Measurements from ENCODE around the gene SIGLEC8. TPM values are rescaled to one million over a fixed set of nuclear protein-coding genes. Genes with fewer than 3 reads are reported as not detected.
A peak's percentile ranks its signal among the peaks of the same experiment; 100 is the strongest.

Gene SIGLEC8
- total and polyA plus RNA-seq, 2 donors, result 2.1 TPM

- WGBS, result 99% methylated on average over 2 of the region's 2 CpGs
- Histone ChIP-seq H3K36me3 (ENCODE audit: control insufficient read depth in 2 of 2, insufficient read depth in 2 of 2, low read length in 1 of 2) (no peaks in the 10 kb centered on the region), H3K27ac (ENCODE audit: low read depth in 1 of 2, low read length in 1 of 2) (no peak overlapping the region), H3K9me3 (ENCODE audit: control insufficient read depth in 2 of 2, insufficient read depth in 1 of 2, low read length in 1 of 2) (no peaks in the 10 kb centered on the region), H3K27me3 (ENCODE audit: control insufficient read depth in 2 of 2, insufficient read depth in 1 of 2, low read length in 1 of 2) (peaks cover 0 to 5% of the 10 kb centered on the region in 2 donors), H3K4me1 (ENCODE audit: control insufficient read depth in 2 of 2, insufficient read depth in 2 of 2, low read length in 2 of 2) (peaks cover 16 to 20% of the 10 kb centered on the region in 2 donors), H3K4me3 (ENCODE audit: low read length in 2 of 2) (no peak overlapping the region)
- no peak for DNase-seq (ENCODE audit: low read depth in 6 of 9, low spot score in 9 of 9)
Observed at GRCh38 chr19:51440052-51440451, 18.2 kb downstream of the SIGLEC8 start.

- peak in 5 of 9 donors; percentile 29 to 73 (median 41) for DNase-seq (ENCODE audit: low read depth in 6 of 9, low spot score in 9 of 9)
- whole genome bisulfite sequencing, result 76% methylated on average over 5 of the region's 5 CpGs
Observed at GRCh38 chr19:51439021-51439465, 19.2 kb downstream of the SIGLEC8 start.

DNA sequence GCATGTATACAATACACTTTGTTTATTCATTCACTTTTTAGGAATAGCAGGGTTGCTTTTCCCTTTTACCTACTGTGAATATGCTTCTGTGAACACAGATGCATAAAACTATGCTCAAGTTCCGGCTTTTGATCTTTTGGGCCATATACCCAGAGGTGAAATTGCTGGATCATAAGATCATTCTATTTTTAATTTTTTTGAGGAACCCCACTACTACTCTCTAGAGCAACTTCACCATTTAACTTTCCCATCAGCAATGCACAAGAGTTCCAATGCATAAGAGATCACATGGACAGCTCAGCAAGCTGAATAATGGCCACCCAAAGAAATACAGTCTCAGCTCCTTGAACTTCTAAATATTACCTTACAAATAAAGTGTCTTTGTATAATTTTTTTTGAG is 23.8 kb downstream of the SIGLEC8 start:
- Histone ChIP-seq H3K4me1 (ENCODE audit: control insufficient read depth in 2 of 2, insufficient read depth in 2 of 2, low read length in 2 of 2) (no peaks in the 10 kb centered on the region), H3K9me3 (ENCODE audit: control insufficient read depth in 2 of 2, insufficient read depth in 1 of 2, low read length in 1 of 2) (no peaks in the 10 kb centered on the region), H3K4me3 (ENCODE audit: low read length in 2 of 2) (no peak overlapping the region), H3K27ac (ENCODE audit: low read depth in 1 of 2, low read length in 1 of 2) (no peak overlapping the region), H3K36me3 (ENCODE audit: control insufficient read depth in 2 of 2, insufficient read depth in 2 of 2, low read length in 1 of 2) (no peaks in the 10 kb centered on the region), H3K27me3 (ENCODE audit: control insufficient read depth in 2 of 2, insufficient read depth in 1 of 2, low read length in 1 of 2) (peaks cover 0 to 2% of the 10 kb centered on the region in 2 donors)
- 98% methylated on average over 1 of the region's 1 CpG for WGBS
- DNase-seq (ENCODE audit: low read depth in 6 of 9, low spot score in 9 of 9), result no peak

More at GRCh38 chr19:51439021-51439465, 19.2 kb downstream of the SIGLEC8 start:
- peaks cover 16 to 20% of the 10 kb centered on the region in 2 donors for H3K4me1 ChIP-seq (ENCODE audit: control insufficient read depth in 2 of 2, insufficient read depth in 2 of 2, low read length in 2 of 2)
- H3K27ac ChIP-seq (ENCODE audit: low read depth in 1 of 2, low read length in 1 of 2), result no peak overlapping the region
- H3K9me3 ChIP-seq (ENCODE audit: control insufficient read depth in 2 of 2, insufficient read depth in 1 of 2, low read length in 1 of 2), result no peaks in the 10 kb centered on the region
- no peaks in the 10 kb centered on the region for H3K36me3 ChIP-seq (ENCODE audit: control insufficient read depth in 2 of 2, insufficient read depth in 2 of 2, low read length in 1 of 2)
- no peak overlapping the region for H3K4me3 ChIP-seq (ENCODE audit: low read length in 2 of 2)
- H3K27me3 ChIP-seq (ENCODE audit: control insufficient read depth in 2 of 2, insufficient read depth in 1 of 2, low read length in 1 of 2), result peaks cover 0 to 5% of the 10 kb centered on the region in 2 donors

- Histone ChIP-seq H3K27ac (ENCODE audit: low read depth in 1 of 2, low read length in 1 of 2) (no peak overlapping the region), H3K4me3 (ENCODE audit: low read length in 2 of 2) (no peak overlapping the region), H3K27me3 (ENCODE audit: control insufficient read depth in 2 of 2, insufficient read depth in 1 of 2, low read length in 1 of 2) (peaks cover 0 to 2% of the 10 kb centered on the region in 2 donors), H3K9me3 (ENCODE audit: control insufficient read depth in 2 of 2, insufficient read depth in 1 of 2, low read length in 1 of 2) (no peaks in the 10 kb centered on the region), H3K4me1 (ENCODE audit: control insufficient read depth in 2 of 2, insufficient read depth in 2 of 2, low read length in 2 of 2) (no peaks in the 10 kb centered on the region), H3K36me3 (ENCODE audit: control insufficient read depth in 2 of 2, insufficient read depth in 2 of 2, low read length in 1 of 2) (no peaks in the 10 kb centered on the region)
- 80% methylated on average over 4 of the region's 4 CpGs for WGBS
- DNase-seq (ENCODE audit: low read depth in 6 of 9, low spot score in 9 of 9), result no peak
Observed at GRCh38 chr19:51433043-51433442, 25.2 kb downstream of the SIGLEC8 start.

- DNase-seq (ENCODE audit: low read depth in 6 of 9, low spot score in 9 of 9), result no peak
- H3K27me3 ChIP-seq (ENCODE audit: control insufficient read depth in 2 of 2, insufficient read depth in 1 of 2, low read length in 1 of 2), result peaks cover 0 to 5% of the 10 kb centered on the region in 2 donors
- no peaks in the 10 kb centered on the region for H3K9me3 ChIP-seq (ENCODE audit: control insufficient read depth in 2 of 2, insufficient read depth in 1 of 2, low read length in 1 of 2)
- 78% methylated on average over 3 of the region's 3 CpGs for WGBS
- H3K27ac ChIP-seq (ENCODE audit: low read depth in 1 of 2, low read length in 1 of 2), result no peak overlapping the region
- no peaks in the 10 kb centered on the region for H3K4me1 ChIP-seq (ENCODE audit: control insufficient read depth in 2 of 2, insufficient read depth in 2 of 2, low read length in 2 of 2)
- no peaks in the 10 kb centered on the region for H3K36me3 ChIP-seq (ENCODE audit: control insufficient read depth in 2 of 2, insufficient read depth in 2 of 2, low read length in 1 of 2)
- no peak overlapping the region for H3K4me3 ChIP-seq (ENCODE audit: low read length in 2 of 2)
Observed at GRCh38 chr19:51431124-51431523, 27.1 kb downstream of the SIGLEC8 start.

- Histone ChIP-seq H3K27ac (ENCODE audit: low read depth in 1 of 2, low read length in 1 of 2) (no peak overlapping the region), H3K4me3 (ENCODE audit: low read length in 2 of 2) (no peak overlapping the region), H3K36me3 (ENCODE audit: control insufficient read depth in 2 of 2, insufficient read depth in 2 of 2, low read length in 1 of 2) (no peaks in the 10 kb centered on the region), H3K4me1 (ENCODE audit: control insufficient read depth in 2 of 2, insufficient read depth in 2 of 2, low read length in 2 of 2) (no peaks in the 10 kb centered on the region), H3K9me3 (ENCODE audit: control insufficient read depth in 2 of 2, insufficient read depth in 1 of 2, low read length in 1 of 2) (no peaks in the 10 kb centered on the region), H3K27me3 (ENCODE audit: control insufficient read depth in 2 of 2, insufficient read depth in 1 of 2, low read length in 1 of 2) (peaks cover 0 to 6% of the 10 kb centered on the region in 2 donors)
- 87% methylated on average over 3 of the region's 3 CpGs for WGBS
- DNase-seq (ENCODE audit: low read depth in 6 of 9, low spot score in 9 of 9), result no peak
Observed at GRCh38 chr19:51430221-51430620, 28.0 kb downstream of the SIGLEC8 start.

DNA sequence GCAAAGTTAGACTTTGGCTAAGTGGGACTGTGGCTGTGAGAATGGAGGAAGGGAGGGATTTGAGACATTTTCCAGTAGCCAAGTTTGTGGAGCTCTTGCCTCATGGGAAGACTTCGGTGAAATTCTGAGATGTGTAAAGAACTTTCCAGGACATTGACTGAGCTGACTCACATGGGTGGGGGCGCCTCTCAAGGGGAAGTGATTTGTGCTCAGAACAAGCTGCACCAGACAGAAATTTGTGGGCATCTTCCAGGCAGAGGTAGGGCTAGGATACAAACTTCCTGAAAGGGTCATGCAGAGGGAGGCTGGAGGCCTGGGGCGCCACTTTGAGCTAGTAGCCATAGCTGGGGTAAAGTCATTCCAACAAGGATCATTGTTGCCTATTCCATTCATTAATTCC is 31.1 kb downstream of the SIGLEC8 start:
- no peaks in the 10 kb centered on the region for H3K4me1 ChIP-seq (ENCODE audit: control insufficient read depth in 2 of 2, insufficient read depth in 2 of 2, low read length in 2 of 2)
- DNase-seq (ENCODE audit: low read depth in 6 of 9, low spot score in 9 of 9), result no peak
- peaks cover 0 to 6% of the 10 kb centered on the region in 2 donors for H3K27me3 ChIP-seq (ENCODE audit: control insufficient read depth in 2 of 2, insufficient read depth in 1 of 2, low read length in 1 of 2)
- 80% methylated on average over 3 of the region's 3 CpGs for WGBS
- H3K27ac ChIP-seq (ENCODE audit: low read depth in 1 of 2, low read length in 1 of 2), result no peak overlapping the region
- H3K9me3 ChIP-seq (ENCODE audit: control insufficient read depth in 2 of 2, insufficient read depth in 1 of 2, low read length in 1 of 2), result no peaks in the 10 kb centered on the region
- H3K36me3 ChIP-seq (ENCODE audit: control insufficient read depth in 2 of 2, insufficient read depth in 2 of 2, low read length in 1 of 2), result no peaks in the 10 kb centered on the region
- no peak overlapping the region for H3K4me3 ChIP-seq (ENCODE audit: low read length in 2 of 2)

DNA sequence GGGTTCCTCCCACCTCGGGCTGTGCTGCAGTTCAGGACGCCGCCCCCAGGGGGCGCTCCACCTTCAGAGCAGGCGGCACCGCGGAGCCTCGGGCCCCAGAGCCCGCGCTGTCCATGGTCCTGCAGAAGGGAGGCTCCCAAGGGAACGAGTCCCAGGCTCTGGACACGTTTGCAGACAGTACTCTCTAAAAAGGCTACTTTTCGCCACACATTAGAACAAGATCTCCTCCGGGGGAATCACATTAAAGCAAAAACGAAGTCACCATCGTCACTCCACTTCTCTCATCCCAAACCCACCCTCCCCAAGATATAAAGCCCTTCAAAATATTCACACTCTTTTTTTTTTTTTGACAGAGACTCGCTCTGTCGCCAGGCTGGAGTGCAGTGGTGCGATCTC is 36.2 kb downstream of the SIGLEC8 start:
- H3K27ac ChIP-seq (ENCODE audit: low read depth in 1 of 2, low read length in 1 of 2), result no peak overlapping the region
- H3K4me3 ChIP-seq (ENCODE audit: low read length in 2 of 2), result no peak overlapping the region
- 9% methylated on average over 19 of the region's 19 CpGs for WGBS
- peak; percentile 47 to 88 (median 78) for DNase-seq (ENCODE audit: low read depth in 6 of 9, low spot score in 9 of 9)
- peaks cover 10 to 27% of the 10 kb centered on the region in 2 donors for H3K27me3 ChIP-seq (ENCODE audit: control insufficient read depth in 2 of 2, insufficient read depth in 1 of 2, low read length in 1 of 2)
- peaks cover 0 to 7% of the 10 kb centered on the region in 2 donors for H3K4me1 ChIP-seq (ENCODE audit: control insufficient read depth in 2 of 2, insufficient read depth in 2 of 2, low read length in 2 of 2)
- H3K36me3 ChIP-seq (ENCODE audit: control insufficient read depth in 2 of 2, insufficient read depth in 2 of 2, low read length in 1 of 2), result no peaks in the 10 kb centered on the region
- no peaks in the 10 kb centered on the region for H3K9me3 ChIP-seq (ENCODE audit: control insufficient read depth in 2 of 2, insufficient read depth in 1 of 2, low read length in 1 of 2)

DNA sequence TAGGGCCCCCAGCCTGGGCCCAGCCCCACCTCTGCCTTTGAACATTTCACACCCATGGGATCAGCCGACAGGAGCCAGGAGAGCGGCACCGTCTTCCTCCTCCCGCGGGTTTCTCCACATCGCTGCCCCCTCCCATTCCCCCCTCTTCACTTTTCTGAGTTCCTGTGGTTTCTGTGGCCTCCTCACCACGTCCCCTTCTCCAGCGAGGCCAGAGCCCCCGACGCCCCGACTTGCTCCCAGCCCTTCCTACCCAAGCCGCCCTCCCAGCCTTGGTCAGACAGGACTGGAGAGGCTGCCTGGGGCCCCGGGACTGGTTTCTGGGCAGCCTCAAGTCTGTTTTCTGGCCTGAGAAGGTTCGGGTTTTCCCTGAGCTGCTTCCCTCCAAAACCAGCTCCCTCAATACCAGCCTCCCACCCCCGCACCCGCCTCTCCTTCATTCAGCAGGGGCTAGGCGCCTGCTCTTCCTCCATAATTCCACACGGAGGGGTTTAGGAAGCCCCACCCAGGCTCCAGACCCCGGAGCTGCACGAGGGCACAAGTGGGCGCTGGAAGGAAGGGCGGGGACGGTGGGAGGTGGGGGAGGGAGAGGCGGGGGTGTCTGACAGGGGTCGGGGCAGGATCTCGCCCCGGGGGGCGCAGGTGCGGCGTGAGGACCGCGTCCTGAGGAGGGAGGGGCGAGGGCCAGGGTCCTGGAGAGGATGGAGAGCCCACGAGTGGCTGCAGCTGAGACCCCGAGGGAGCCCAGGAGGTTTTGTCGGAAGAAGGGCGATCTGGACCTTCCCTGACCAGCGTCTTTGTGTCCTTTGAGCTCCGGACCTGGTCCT is 36.8 kb downstream of the SIGLEC8 start:
- H3K27ac ChIP-seq (ENCODE audit: low read depth in 1 of 2, low read length in 1 of 2), result no peak overlapping the region
- no peaks in the 10 kb centered on the region for H3K36me3 ChIP-seq (ENCODE audit: control insufficient read depth in 2 of 2, insufficient read depth in 2 of 2, low read length in 1 of 2)
- WGBS, result 3% methylated on average over 39 of the region's 39 CpGs
- no peak overlapping the region for H3K4me3 ChIP-seq (ENCODE audit: low read length in 2 of 2)
- H3K9me3 ChIP-seq (ENCODE audit: control insufficient read depth in 2 of 2, insufficient read depth in 1 of 2, low read length in 1 of 2), result no peaks in the 10 kb centered on the region
- peaks cover 0 to 7% of the 10 kb centered on the region in 2 donors for H3K4me1 ChIP-seq (ENCODE audit: control insufficient read depth in 2 of 2, insufficient read depth in 2 of 2, low read length in 2 of 2)
- DNase-seq (ENCODE audit: low read depth in 6 of 9, low spot score in 9 of 9), result no peak
- H3K27me3 ChIP-seq (ENCODE audit: control insufficient read depth in 2 of 2, insufficient read depth in 1 of 2, low read length in 1 of 2), result peaks cover 10 to 26% of the 10 kb centered on the region in 2 donors

All from thymus (tissue), 11 donors.